ENCODE data around the gene OR6X1.

Gene OR6X1

DNA sequence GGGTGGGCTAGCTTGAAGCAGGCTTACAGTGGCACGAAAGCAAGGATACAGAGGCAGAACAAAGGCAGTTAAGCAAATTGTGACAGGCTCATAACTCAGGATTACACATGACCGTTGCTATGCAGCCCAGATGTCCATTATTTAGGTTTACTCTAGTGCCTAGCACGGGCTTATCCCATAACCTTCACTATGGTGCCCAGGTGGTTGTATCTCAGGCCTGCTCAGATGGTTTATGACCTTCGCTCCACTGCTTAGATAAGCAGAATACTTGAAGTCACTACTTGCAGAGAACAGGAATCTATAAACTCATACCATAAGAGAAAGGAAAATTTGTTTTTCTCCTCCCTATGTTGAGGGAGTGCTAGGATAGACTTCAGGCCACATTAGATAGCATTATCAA lies 42.8 kb upstream of the OR6X1 start:
- H3K4me3 ChIP-seq (ENCODE audit: low read length), result no peak overlapping the region
- DNase-seq (ENCODE audit: low read depth), result no peak
- TF ChIP-seq, protein P1, sequence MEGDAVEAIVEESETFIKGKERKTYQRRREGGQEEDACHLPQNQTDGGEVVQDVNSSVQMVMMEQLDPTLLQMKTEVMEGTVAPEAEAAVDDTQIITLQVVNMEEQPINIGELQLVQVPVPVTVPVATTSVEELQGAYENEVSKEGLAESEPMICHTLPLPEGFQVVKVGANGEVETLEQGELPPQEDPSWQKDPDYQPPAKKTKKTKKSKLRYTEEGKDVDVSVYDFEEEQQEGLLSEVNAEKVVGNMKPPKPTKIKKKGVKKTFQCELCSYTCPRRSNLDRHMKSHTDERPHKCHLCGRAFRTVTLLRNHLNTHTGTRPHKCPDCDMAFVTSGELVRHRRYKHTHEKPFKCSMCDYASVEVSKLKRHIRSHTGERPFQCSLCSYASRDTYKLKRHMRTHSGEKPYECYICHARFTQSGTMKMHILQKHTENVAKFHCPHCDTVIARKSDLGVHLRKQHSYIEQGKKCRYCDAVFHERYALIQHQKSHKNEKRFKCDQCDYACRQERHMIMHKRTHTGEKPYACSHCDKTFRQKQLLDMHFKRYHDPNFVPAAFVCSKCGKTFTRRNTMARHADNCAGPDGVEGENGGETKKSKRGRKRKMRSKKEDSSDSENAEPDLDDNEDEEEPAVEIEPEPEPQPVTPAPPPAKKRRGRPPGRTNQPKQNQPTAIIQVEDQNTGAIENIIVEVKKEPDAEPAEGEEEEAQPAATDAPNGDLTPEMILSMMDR (conservative IDR thresholded peaks at IDR 0.05; ENCODE audit: low read length), result no peak

DNA sequence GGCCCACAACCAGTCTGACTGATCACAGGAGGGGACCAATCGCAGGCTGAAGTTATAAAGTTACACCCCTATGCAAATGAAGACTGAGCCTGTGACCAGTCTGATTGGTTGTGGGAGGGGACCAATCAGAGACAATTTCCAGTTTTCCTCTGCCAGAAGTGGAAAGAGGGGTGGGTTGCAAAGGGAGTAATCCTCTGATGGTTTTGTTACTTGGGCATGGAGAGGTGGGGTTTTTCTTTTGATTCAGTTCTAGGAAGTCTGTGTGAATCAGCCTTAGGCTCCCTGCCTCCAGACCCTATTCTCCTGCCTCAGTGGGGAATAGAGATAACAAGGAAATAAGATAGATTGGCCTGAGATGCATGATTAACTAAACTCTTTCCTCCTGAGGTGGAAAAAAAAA lies 41.9 kb upstream of the OR6X1 start:
- TF ChIP-seq, protein P1 (conservative IDR thresholded peaks at IDR 0.05; ENCODE audit: low read length), result no peak
- no peak for DNase-seq (ENCODE audit: low read depth)
- no peak overlapping the region for H3K4me3 ChIP-seq (ENCODE audit: low read length)

DNA sequence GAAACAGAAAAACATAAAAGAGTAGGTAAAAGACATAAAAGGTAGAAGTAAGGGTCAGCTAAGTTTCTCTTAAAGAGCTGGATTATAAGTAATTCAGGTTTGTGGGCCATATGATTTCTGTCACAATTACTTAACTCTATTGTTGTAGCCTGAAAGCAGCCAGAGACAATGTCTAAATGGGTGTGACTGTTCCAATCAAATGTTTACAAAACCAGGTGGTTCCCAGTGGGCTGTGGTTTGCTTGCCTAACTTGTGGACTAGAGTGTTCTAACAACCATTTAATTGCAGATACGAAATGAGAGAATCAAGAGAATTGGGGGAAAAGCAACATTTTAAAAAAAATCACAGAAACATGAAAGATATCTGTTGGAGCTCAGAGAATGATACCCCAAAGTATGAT lies 29.2 kb upstream of the OR6X1 start:
- H3K4me3 ChIP-seq (ENCODE audit: low read length), result no peak overlapping the region

DNA sequence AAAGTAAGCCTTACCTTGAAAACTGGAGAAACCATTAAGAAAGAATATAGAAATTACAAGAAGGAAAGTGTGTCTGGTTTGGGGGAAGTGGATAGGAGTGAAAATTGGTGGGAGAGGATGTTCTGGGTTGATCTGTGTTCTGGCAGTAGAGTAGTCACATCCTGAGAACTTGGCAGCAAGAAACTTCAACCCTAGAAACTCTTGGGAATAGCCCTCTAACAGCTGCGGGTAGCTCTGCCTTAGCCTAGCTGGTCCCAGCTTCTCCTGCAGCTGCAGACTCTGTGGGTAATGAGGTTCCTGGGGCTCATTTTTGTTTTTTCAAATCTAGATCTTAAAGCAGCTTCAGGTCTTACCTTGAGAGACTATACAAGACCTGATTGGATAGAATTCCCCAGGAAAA lies 24.2 kb upstream of the OR6X1 start:
- TF ChIP-seq, protein P1 (conservative IDR thresholded peaks at IDR 0.05; ENCODE audit: low read length), result no peak
- DNase-seq (ENCODE audit: low read depth), result no peak
- H3K4me3 ChIP-seq (ENCODE audit: low read length), result no peak overlapping the region

More for the DNA sequence above, 29.2 kb upstream of the OR6X1 start:
- TF ChIP-seq, protein P1 (conservative IDR thresholded peaks at IDR 0.05; ENCODE audit: low read length), result no peak
- DNase-seq (ENCODE audit: low read depth), result no peak

DNA sequence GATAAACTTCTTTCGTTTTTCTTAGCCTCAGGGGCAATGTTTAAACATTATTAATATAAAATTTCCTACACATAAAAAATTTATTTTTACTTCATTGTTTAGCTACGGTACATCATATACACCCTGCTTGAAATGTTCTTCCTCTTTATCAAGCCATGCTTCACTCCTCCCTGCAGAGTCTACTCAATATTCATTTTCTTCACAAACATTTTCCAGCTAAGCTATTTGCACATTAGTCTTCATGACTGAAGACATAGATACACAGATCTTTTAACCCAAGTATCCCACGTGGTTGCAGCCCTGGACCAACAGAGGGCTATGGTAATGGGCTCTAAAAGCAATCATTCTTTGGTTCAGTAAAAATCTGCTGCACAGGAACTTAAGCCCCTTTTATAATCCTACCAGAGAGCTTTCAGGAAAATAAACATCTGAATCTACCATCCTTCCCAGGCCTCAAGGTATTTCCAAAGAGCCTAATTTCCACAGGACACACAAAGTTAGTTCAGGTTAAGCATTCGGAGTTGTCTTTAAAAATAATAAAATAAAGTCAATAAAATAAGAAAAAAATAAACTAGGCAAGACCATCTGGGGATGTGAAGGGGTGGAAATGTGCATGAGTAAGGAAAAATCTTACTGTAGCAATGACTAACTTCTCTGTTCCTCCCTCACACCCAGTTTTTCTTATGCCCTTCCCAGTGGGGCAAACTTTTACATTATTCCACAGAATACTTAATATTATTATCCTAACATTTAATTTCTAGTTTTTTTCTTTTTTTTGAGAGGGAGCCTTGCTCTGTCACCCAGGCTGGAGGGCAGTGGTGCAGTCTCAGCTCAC lies 21.6 kb upstream of the OR6X1 start:
- no peak overlapping the region for H3K4me3 ChIP-seq (ENCODE audit: low read length)
- TF ChIP-seq, protein P1 (conservative IDR thresholded peaks at IDR 0.05; ENCODE audit: low read length), result no peak
- no peak for DNase-seq (ENCODE audit: low read depth)

DNA sequence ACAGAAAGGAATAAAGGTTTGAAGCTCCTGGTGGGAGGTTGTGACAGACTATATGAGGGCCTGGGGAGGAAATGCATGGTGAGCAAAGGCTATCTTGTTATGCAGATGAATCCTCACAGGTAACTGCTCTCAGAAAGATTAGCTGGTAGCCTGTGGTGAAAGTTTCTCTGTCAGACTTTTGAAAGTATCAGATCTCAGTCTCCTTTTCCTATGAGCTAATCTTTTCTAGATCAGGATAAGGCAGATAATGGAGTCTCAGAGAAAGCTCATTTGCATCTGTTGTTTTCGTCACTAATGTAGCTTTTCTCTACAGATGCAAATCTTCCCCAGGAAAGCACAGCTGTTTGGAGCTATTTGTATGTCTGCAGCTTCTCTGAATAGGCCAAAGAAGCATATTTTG lies 21.0 kb upstream of the OR6X1 start:
- no peak for DNase-seq (ENCODE audit: low read depth)
- TF ChIP-seq, protein P1 (conservative IDR thresholded peaks at IDR 0.05; ENCODE audit: low read length), result no peak
- no peak overlapping the region for H3K4me3 ChIP-seq (ENCODE audit: low read length)

DNA sequence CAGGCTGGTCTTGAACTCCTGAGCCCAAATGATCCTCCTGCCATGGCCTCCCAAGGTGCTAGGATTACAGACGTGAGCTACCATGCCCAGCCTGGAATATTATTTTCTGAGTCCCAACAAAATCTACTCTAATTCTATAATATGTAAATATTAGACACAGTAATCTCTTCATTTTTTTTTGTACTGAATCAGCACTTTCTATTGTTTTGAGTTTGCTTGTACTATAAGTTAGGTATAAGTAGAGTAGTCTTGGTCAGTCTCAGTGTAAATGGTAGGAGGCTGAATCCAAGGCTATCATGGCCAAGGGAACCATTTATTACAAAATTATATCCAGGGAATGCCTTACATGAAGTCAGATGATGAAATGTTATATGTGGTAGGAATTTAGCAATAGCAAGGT lies 19.6 kb upstream of the OR6X1 start:
- no peak for DNase-seq (ENCODE audit: low read depth)
- TF ChIP-seq, protein P1 (conservative IDR thresholded peaks at IDR 0.05; ENCODE audit: low read length), result no peak
- no peak overlapping the region for H3K4me3 ChIP-seq (ENCODE audit: low read length)
